Loucy (cell line): ENCODE data around the gene SPEG.

Experiments used
- H2AFZ ChIP-seq: fragments of 200-600 bp; sonication (generic); 2 replicates; pipeline ENCODE4 v1.6.0; 2016; ENCODE audit warnings: antibody characterized with exemption, mild to moderate bottlenecking, low read length, moderate library complexity
- H3F3A ChIP-seq: fragments of 200-600 bp; 2 replicates; pipeline ENCODE4 v1.6.0; 2016; ENCODE audit warnings: antibody characterized with exemption, low read depth, mild to moderate bottlenecking
- H3K27me3 ChIP-seq: fragments of 200-600 bp; sonication (generic); 2 replicates; pipeline ENCODE4 v1.6.1; 2014; ENCODE audit warnings: low read length, mild to moderate bottlenecking; ENCODE audit not compliant: insufficient read depth, poor library complexity, severe bottlenecking
- H3K36me3 ChIP-seq: fragments of 200-600 bp; sonication (generic); 2 replicates; pipeline ENCODE4 v1.6.1; 2016; ENCODE audit warnings: low read length; ENCODE audit not compliant: insufficient read depth
- H3K4me1 ChIP-seq: fragments of 200-600 bp; sonication (generic); 2 replicates; pipeline ENCODE4 v1.5.1; 2014; ENCODE audit warnings: low read length, mild to moderate bottlenecking; ENCODE audit not compliant: insufficient read depth, poor library complexity, severe bottlenecking
- H3K4me2 ChIP-seq: fragments of 200-600 bp; sonication (generic); 2 replicates; pipeline ENCODE4 v1.6.0; 2014; ENCODE audit warnings: antibody characterized with exemption, low read length, low read depth, mild to moderate bottlenecking; ENCODE audit not compliant: poor library complexity, severe bottlenecking
- H3K4me3 ChIP-seq: fragments of 200-600 bp; sonication (generic); 2 replicates; pipeline ENCODE4 v1.5.1; 2014; ENCODE audit warnings: low read length, mild to moderate bottlenecking, mixed read lengths; ENCODE audit not compliant: poor library complexity, severe bottlenecking
- H3K79me2 ChIP-seq: fragments of 200-600 bp; sonication (generic); 2 replicates; pipeline ENCODE4 v1.6.1; 2014; ENCODE audit warnings: low read length; ENCODE audit not compliant: insufficient read depth
- H3K9ac ChIP-seq: fragments of 200-600 bp; sonication (generic); 2 replicates; pipeline ENCODE4 v1.6.0; 2014; ENCODE audit warnings: mild to moderate bottlenecking, low read depth, low read length, moderate library complexity; ENCODE audit not compliant: poor library complexity, severe bottlenecking
- H3K9me2 ChIP-seq: fragments of 200-600 bp; sonication (generic); replicated peaks from 2 replicates; pipeline ENCODE4 v1.6.1; 2016; ENCODE audit warnings: low read depth, low read length, mixed read lengths
- H3K9me3 ChIP-seq: fragments of 200-600 bp; sonication (generic); 2 replicates; pipeline ENCODE4 v1.6.1; 2014; ENCODE audit warnings: mild to moderate bottlenecking, antibody characterized with exemption, low read length, low read depth; ENCODE audit not compliant: insufficient read depth
- H4K20me1 ChIP-seq: fragments of 200-600 bp; sonication (generic); 2 replicates; pipeline ENCODE4 v1.6.0; 2014; ENCODE audit warnings: antibody characterized with exemption, low read length, mild to moderate bottlenecking; ENCODE audit not compliant: insufficient read depth, poor library complexity, severe bottlenecking
- CTCF ChIP-seq: fragments of 200-600 bp; sonication (generic); conservative IDR thresholded peaks from 2 replicates; pipeline ENCODE4 v1.5.1; 2014; ENCODE audit warnings: mild to moderate bottlenecking, antibody characterized with exemption, low read length
- EZH2phosphoT487 ChIP-seq: fragments of 200-600 bp; IDR thresholded peaks from 2 replicates; pipeline ENCODE4 v1.6.1; 2018; ENCODE audit warnings: antibody characterized with exemption, mild to moderate bottlenecking, moderate library complexity, borderline replicate concordance

The SPEG gene

GRCh38 chr2:219465659-219466561 is 31.3 kb downstream of the SPEG start:
- Histone ChIP-seq H3F3A (no peaks in the 10 kb centered on the region), H3K9me2 (no peaks in the 10 kb centered on the region), H3K27me3 (no peaks in the 10 kb centered on the region), H3K4me1 (no peaks in the 10 kb centered on the region), H3K4me2 (no peak overlapping the region), H3K9ac (no peak overlapping the region), H3K4me3 (no peak overlapping the region), H4K20me1 (no peaks in the 10 kb centered on the region), H3K9me3 (no peaks in the 10 kb centered on the region), H3K36me3 (no peaks in the 10 kb centered on the region), H2AFZ (no peak overlapping the region), H3K79me2 (no peaks in the 10 kb centered on the region)
- no peak for TF ChIP-seq CTCF
- no peak for TF ChIP-seq EZH2phosphoT487

GRCh38 chr2:219466816-219467735 is 32.4 kb downstream of the SPEG start:
- no peaks in the 10 kb centered on the region for H3F3A ChIP-seq
- H2AFZ ChIP-seq, result no peak overlapping the region
- no peaks in the 10 kb centered on the region for H3K4me1 ChIP-seq
- no peak overlapping the region for H3K4me2 ChIP-seq
- no peaks in the 10 kb centered on the region for H3K79me2 ChIP-seq
- H3K9me3 ChIP-seq, result no peaks in the 10 kb centered on the region
- no peaks in the 10 kb centered on the region for H3K9me2 ChIP-seq
- TF ChIP-seq EZH2phosphoT487, result no peak
- no peak for TF ChIP-seq CTCF
- H3K9ac ChIP-seq, result no peak overlapping the region
- no peaks in the 10 kb centered on the region for H4K20me1 ChIP-seq
- no peaks in the 10 kb centered on the region for H3K36me3 ChIP-seq
- no peak overlapping the region for H3K4me3 ChIP-seq
- no peaks in the 10 kb centered on the region for H3K27me3 ChIP-seq

GRCh38 chr2:219467736-219468075 is 33.1 kb downstream of the SPEG start:
- H3K9me3 ChIP-seq, result no peaks in the 10 kb centered on the region
- no peaks in the 10 kb centered on the region for H3K27me3 ChIP-seq
- no peaks in the 10 kb centered on the region for H3K9me2 ChIP-seq
- no peak overlapping the region for H2AFZ ChIP-seq
- H4K20me1 ChIP-seq, result no peaks in the 10 kb centered on the region
- no peaks in the 10 kb centered on the region for H3F3A ChIP-seq
- TF ChIP-seq CTCF, result no peak
- TF ChIP-seq EZH2phosphoT487, result no peak
- no peak overlapping the region for H3K4me3 ChIP-seq
- H3K79me2 ChIP-seq, result no peaks in the 10 kb centered on the region
- H3K4me1 ChIP-seq, result no peaks in the 10 kb centered on the region
- H3K9ac ChIP-seq, result no peak overlapping the region
- no peak overlapping the region for H3K4me2 ChIP-seq
- no peaks in the 10 kb centered on the region for H3K36me3 ChIP-seq
